Natural killer cell (primary cell): ENCODE results near the gene NELL2. TPM values are rescaled to one million over a fixed set of nuclear protein-coding genes. Genes with fewer than 3 reads are reported as not detected.

ENCODE experiments used
- ATAC-seq, 3 donors: fragments of 150-1000 bp in 2 of 3; fragments of 200-7000 bp in 1 of 3; cut with Tn5 transposase; 1 replicate in 1 of 3; 2 replicates in 2 of 3; pipeline ENCODE4 v1.10.0; 2021; ENCODE audit warnings: mild to moderate bottlenecking in 2 of 3, moderate library complexity in 2 of 3
- DNase-seq, 2 donors: peaks; one replicate each; pipeline versions ENCODE4 v3.0.0 to v3.0.0-alpha.2; 2013 to 2021; ENCODE audit warnings: mixed read lengths in 1 of 2
- H3K27ac ChIP-seq: one replicate; pipeline ENCODE4 v1.5.1; 2013; ENCODE audit warnings: mild to moderate bottlenecking, low read length
- H3K27me3 ChIP-seq: one replicate; pipeline ENCODE4 v1.6.1; 2013; ENCODE audit warnings: low read length; ENCODE audit not compliant: control insufficient read depth, insufficient read depth
- H3K36me3 ChIP-seq: one replicate; pipeline ENCODE4 v1.6.1; 2013; ENCODE audit warnings: low read length; ENCODE audit not compliant: control insufficient read depth, insufficient read depth
- H3K4me1 ChIP-seq: one replicate; pipeline ENCODE4 v1.6.1; 2013; ENCODE audit warnings: low read length; ENCODE audit not compliant: control insufficient read depth, insufficient read depth
- H3K4me3 ChIP-seq: one replicate; pipeline ENCODE4 v1.5.1; 2013; ENCODE audit warnings: low read length
- H3K9me3 ChIP-seq: one replicate; pipeline ENCODE4 v1.6.1; 2013; ENCODE audit warnings: low read length; ENCODE audit not compliant: control insufficient read depth, insufficient read depth
- H3K27ac Mint-ChIP-seq, 2 donors: one replicate each; pipeline ENCODE4 v1.8.0; 2022; ENCODE audit warnings: mild to moderate bottlenecking in 2 of 2, mixed read lengths in 2 of 2, moderate library complexity in 1 of 2
- H3K27me3 Mint-ChIP-seq, 2 donors: one replicate each; pipeline ENCODE4 v1.8.0; 2022; ENCODE audit warnings: low read depth in 2 of 2, mixed read lengths in 2 of 2
- H3K36me3 Mint-ChIP-seq: one replicate; pipeline ENCODE4 v1.8.0; 2022; ENCODE audit warnings: mixed read lengths
- H3K4me1 Mint-ChIP-seq, 2 donors: one replicate each; pipeline ENCODE4 v1.8.0; 2022; ENCODE audit warnings: mixed read lengths in 2 of 2
- H3K4me3 Mint-ChIP-seq: one replicate; pipeline ENCODE4 v1.8.0; 2022; ENCODE audit warnings: mild to moderate bottlenecking, moderate library complexity, mixed read lengths
- H3K9me3 Mint-ChIP-seq, 2 donors: one replicate each; pipeline ENCODE4 v1.8.0; 2022; ENCODE audit warnings: mixed read lengths in 2 of 2
- WGBS: methylation state at CpG from one replicate; pipeline ENCODE4 v1.1.7; 2013; ENCODE audit warnings: missing lambda C conversion rate; ENCODE audit not compliant: insufficient coverage; 5-methylcytosine and 5-hydroxymethylcytosine counted together
- intact Hi-C: fragments of 100-400 bp; cut with micrococcal nuclease; formaldehyde crosslinking; loops from one replicate; pipeline ENCODE4 v1.14.2; 2022
- total RNA-seq, 4 donors: library from RNA; stranded (reverse); fragments of 120-200 nt in 1 of 4; gene quantifications; one replicate each; pipeline versions ENCODE4 v1.2.3 to v1.2.4, GENCODE V29; 2013 to 2022
- TF ChIP-seq, protein P1 (sequence below): fragments of 200-600 bp; IDR thresholded peaks from one replicate; pipeline ENCODE4 v1.8.0; 2022; ENCODE audit warnings: antibody characterized with exemption

The NELL2 gene
- 10 to 100 TPM in 2 of 3 donors, 1 to 10 TPM in 1; 5.8 to 15.3 (median 14.0) TPM for total RNA-seq
- total RNA-seq (2013): 32.9 TPM

DNA sequence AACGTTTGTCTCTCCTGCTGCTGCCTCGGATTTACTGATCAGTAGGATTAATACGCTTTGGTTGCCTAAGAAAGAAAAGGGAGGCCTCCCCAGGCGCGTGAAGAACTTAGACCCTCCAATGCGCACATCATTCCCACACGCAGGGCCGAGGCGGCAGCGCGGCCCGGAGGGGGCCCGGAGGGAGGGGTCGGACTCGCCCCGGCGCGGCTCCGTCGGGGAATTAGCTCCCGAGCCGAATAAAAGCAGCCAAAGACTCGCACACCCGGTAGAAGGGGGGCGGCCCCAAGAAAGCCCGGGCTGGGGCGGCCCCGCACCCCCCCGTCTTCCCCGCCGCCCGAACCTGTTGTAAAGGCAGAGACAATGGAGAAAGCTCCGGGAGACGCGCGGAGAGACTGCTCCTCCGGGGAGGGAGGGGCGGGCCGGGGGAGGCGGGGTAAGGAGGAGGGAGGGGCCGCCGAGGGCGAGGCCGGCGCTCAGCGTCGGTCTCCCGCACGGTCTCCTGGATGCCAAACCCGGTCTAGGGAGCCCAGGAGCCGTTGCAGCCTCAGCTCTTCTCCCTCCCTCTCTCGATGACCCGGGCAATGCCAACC lies at the start of gene NELL2:
NELL2 (minus strand) TSS at position 362 of the 590 bp plus-strand sequence. CDS start 446 bp downstream, outside the sequence.
- TF ChIP-seq, protein P1, sequence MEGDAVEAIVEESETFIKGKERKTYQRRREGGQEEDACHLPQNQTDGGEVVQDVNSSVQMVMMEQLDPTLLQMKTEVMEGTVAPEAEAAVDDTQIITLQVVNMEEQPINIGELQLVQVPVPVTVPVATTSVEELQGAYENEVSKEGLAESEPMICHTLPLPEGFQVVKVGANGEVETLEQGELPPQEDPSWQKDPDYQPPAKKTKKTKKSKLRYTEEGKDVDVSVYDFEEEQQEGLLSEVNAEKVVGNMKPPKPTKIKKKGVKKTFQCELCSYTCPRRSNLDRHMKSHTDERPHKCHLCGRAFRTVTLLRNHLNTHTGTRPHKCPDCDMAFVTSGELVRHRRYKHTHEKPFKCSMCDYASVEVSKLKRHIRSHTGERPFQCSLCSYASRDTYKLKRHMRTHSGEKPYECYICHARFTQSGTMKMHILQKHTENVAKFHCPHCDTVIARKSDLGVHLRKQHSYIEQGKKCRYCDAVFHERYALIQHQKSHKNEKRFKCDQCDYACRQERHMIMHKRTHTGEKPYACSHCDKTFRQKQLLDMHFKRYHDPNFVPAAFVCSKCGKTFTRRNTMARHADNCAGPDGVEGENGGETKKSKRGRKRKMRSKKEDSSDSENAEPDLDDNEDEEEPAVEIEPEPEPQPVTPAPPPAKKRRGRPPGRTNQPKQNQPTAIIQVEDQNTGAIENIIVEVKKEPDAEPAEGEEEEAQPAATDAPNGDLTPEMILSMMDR: no peak
- H3K4me1 ChIP-seq: peaks cover 21% of the 10 kb centered on the region
- 1% methylated on average over 52 of the region's 53 CpGs for WGBS
- peak within 1 kb of the TSS in 1 of 2 donors; percentile 30 for H3K27ac Mint-ChIP-seq
- intact Hi-C loops: loop anchor here (2.0 to 5.0 kb wide), 2 partner anchors 63 to 99 kb away; no protein-coding TSS in a partner anchor
- peaks cover 21 to 22% of the 10 kb centered on the region in 2 donors for H3K4me1 Mint-ChIP-seq
- H3K9me3 Mint-ChIP-seq: peaks cover under 1 to 2% of the 10 kb centered on the region in 2 donors
- H3K4me3 ChIP-seq: peak within 1 kb of the TSS; percentile 58
- no peaks in the 10 kb centered on the region for H3K36me3 ChIP-seq
- H3K27me3 Mint-ChIP-seq: peaks cover 51 to 71% of the 10 kb centered on the region in 2 donors
- ATAC-seq (peak; percentile 60 to 69 (median 67)), DNase-seq (peak in 1 of 2 donors; percentile 78)
- H3K36me3 Mint-ChIP-seq: peaks cover 1% of the 10 kb centered on the region
- H3K27me3 ChIP-seq: peaks cover 50% of the 10 kb centered on the region
- no peak within 1 kb of the TSS for H3K27ac ChIP-seq
- peak within 1 kb of the TSS; percentile 86 for H3K4me3 Mint-ChIP-seq
- peaks cover 3% of the 10 kb centered on the region for H3K9me3 ChIP-seq

DNA sequence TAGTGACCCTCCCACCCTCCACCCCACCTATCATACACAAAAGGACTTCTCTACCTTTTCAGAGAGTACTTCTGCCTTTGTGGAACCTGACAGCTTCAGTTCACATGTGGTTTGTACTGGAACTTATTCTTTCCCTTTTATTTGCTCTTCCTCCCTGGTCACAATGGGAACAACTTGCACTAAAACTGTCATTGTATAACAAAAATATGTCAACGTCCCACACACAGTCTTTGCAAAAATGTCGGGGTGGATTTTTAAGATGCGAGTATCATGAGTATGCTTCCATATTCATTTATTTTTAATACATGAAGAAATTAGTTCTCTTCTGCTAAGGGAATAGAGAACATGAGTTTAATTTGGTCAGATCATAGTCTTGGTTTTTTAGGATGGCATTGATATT lies 45.6 kb upstream of the NELL2 start:
- Histone ChIP-seq H3K4me3 (no peak overlapping the region), H3K27me3 (no peaks in the 10 kb centered on the region), H3K27ac (no peak overlapping the region), H3K36me3 (no peaks in the 10 kb centered on the region), H3K4me1 (no peaks in the 10 kb centered on the region), H3K9me3 (no peaks in the 10 kb centered on the region)
- intact Hi-C loops: no loop called here
- no peaks in the 10 kb centered on the region for H3K4me1 Mint-ChIP-seq
- H3K9me3 Mint-ChIP-seq: no peaks in the 10 kb centered on the region
- DNase-seq: no peak
- H3K27ac Mint-ChIP-seq: no peak overlapping the region
- WGBS: no CpG with 5 or more reads among the region's 3 CpGs
- H3K27me3 Mint-ChIP-seq: peaks cover 0 to 9% of the 10 kb centered on the region in 2 donors
- no peak overlapping the region for H3K4me3 Mint-ChIP-seq
- TF ChIP-seq, protein P1: no peak
- H3K36me3 Mint-ChIP-seq: no peaks in the 10 kb centered on the region
- no peak for ATAC-seq

DNA sequence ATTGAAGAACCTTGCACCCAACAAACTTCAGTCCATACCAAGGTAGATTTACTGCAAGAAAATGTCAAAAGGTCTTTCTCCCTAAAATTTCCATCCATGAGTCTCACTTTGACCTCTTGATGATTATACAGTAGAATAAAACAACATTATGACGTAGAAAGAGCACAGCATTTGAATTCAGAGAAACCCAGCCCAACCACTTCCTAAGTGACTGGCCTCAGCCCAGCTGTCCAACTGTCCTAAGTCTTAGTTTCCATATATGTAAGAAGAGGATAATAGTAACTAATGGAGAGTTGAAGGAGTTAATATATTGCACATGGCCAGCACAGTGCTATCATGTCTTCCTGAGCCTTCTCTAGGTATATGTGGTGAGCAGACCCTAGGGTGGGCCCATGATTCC lies 41.0 kb upstream of the NELL2 start:
- WGBS: no CpG with 5 or more reads among the region's 1 CpG
- ATAC-seq: no peak
- no peaks in the 10 kb centered on the region for H3K36me3 ChIP-seq
- no peak overlapping the region for H3K4me3 ChIP-seq
- Mint-ChIP-seq H3K27ac (no peak overlapping the region), H3K4me3 (no peak overlapping the region), H3K9me3 (no peaks in the 10 kb centered on the region), H3K36me3 (no peaks in the 10 kb centered on the region), H3K27me3 (peaks cover 0 to 9% of the 10 kb centered on the region in 2 donors), H3K4me1 (no peaks in the 10 kb centered on the region)
- H3K4me1 ChIP-seq: no peaks in the 10 kb centered on the region
- TF ChIP-seq, protein P1: no peak
- DNase-seq: no peak
- H3K27me3 ChIP-seq: no peaks in the 10 kb centered on the region
- H3K27ac ChIP-seq: no peak overlapping the region
- intact Hi-C loops: no loop called here
- H3K9me3 ChIP-seq: no peaks in the 10 kb centered on the region

DNA sequence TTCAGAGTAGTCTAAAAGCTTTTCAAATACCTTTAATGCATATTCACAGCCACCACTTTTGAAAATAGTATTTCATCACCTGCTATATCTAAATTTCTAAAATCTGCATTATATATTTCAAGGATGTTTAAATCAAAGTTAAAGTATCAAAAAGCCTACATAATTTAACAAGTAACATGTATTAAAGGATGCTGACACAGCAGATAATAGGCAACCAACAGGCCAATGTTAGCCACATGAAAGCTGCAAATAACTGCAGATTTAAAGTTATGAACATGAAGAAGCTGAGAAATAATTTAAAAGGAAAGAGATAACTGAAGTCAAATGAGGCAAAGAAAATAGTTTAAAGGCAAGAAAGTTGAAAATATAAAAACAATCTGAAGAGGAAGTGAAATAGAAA lies 39.8 kb upstream of the NELL2 start:
- H3K9me3 Mint-ChIP-seq: no peaks in the 10 kb centered on the region
- Histone ChIP-seq H3K4me1 (no peaks in the 10 kb centered on the region), H3K27me3 (no peaks in the 10 kb centered on the region), H3K27ac (no peak overlapping the region), H3K36me3 (no peaks in the 10 kb centered on the region), H3K9me3 (no peaks in the 10 kb centered on the region), H3K4me3 (no peak overlapping the region)
- TF ChIP-seq, protein P1: no peak
- no peak for ATAC-seq
- H3K27ac Mint-ChIP-seq: no peak overlapping the region
- intact Hi-C loops: no loop called here
- no peaks in the 10 kb centered on the region for H3K36me3 Mint-ChIP-seq
- peaks cover 0 to 9% of the 10 kb centered on the region in 2 donors for H3K27me3 Mint-ChIP-seq
- no peaks in the 10 kb centered on the region for H3K4me1 Mint-ChIP-seq
- DNase-seq: no peak
- H3K4me3 Mint-ChIP-seq: no peak overlapping the region
